Activated CD8-positive, alpha-beta memory T cell treated with anti-CD3 and anti-CD28 coated beads, Interleukin-2, amount 50 U/mL, for 24 hours (primary cell): Measurements from ENCODE around the gene NFIX.
A peak's percentile ranks its signal among the peaks of the same experiment; 100 is the strongest.

Experiments
- DNase-seq: peaks from one replicate; pipeline ENCODE4 v3.0.0-alpha.2; 2020; ENCODE audit errors: extremely low read depth

The NFIX gene

DNA sequence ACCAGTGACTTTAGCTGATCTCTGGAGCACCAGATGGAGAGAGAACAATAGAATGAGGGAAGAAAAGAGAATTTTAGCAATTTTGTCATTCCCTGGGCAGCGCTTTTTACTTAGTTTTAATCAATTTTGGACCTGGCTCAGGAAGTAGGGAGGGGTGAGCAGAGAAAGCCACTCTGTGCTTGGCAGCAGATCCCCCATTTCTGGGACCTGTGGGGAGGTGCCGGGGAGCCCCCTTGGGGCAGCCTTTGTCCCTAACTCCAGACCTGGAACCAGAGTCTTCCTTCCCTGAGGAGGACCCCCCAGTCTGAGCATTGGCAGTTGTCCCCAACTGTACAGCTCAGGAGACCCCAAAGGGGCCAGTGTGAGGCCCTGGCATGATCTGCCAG lies 96.9 kb downstream of the NFIX start:
- no peak for DNase-seq

DNA sequence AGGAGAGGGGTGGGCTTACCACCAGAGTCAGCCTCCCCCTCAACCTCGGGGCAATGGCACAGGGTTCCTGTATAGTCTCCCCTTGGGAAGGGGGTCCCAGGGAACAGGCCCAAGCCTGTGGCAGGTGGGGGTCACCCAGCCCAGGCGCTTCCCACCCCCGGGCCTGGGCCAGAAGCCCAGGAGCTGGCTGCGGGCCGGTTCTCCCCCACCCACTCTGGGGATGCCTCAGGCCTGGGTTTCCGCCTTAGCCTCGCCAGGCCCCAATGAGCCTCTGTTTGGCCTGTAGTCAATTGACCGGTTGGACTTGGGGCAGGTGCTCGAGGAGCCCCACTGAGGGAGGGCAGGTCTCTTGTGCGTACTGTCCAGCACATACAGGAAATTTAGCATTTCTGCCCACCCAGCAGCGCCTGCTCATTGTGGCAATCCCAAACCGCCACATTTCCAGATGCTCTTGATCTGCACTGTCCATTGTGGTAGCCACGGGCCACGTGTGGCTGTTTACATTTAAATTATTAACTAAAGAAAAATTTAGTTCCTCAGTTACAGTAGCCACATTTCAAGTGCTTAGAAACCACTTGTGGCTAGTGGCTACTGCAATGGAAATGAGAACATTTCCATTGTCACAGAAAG lies 97.4 kb downstream of the NFIX start:
- no peak for DNase-seq

DNA sequence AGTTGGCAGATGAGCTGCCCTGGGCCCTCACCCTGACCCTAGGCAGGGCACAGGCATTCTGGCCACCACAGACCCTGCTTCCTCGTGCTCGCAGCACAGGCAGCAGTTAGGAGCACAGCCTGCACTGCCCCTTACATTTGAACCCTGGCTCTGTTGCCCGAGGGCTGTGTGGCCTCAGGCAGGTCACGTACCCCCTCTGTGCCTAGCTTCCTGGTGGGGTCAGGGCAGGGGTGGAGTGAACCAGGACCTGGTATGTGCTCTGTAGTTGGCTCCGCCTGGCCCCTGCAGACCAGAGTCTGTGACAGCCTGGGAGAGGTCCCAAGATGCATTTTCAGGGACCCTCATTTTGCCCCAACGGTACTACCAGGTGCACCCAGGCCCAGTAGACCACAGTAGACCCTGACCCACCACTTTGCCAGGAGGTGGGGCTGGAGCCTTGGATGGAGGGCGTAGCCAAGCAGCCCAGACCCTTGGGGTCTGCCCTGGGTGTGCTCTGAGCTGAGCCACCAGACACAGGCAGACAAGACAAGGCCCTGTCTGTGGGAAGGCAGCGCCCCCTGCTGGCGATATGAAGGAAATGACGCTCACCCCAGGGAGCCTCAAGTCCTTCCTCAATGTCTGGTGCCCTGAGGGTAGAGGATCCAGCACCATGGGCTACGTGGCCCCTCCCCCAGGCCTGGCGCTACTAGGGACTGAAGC lies 98.3 kb downstream of the NFIX start:
- DNase-seq, result peak; percentile 44

- no peak for DNase-seq
Measured at GRCh38 chr19:13094106-13094504, 98.8 kb downstream of the NFIX start.

- no peak for DNase-seq
Measured at GRCh38 chr19:13094771-13095392, 99.6 kb downstream of the NFIX start.

DNA sequence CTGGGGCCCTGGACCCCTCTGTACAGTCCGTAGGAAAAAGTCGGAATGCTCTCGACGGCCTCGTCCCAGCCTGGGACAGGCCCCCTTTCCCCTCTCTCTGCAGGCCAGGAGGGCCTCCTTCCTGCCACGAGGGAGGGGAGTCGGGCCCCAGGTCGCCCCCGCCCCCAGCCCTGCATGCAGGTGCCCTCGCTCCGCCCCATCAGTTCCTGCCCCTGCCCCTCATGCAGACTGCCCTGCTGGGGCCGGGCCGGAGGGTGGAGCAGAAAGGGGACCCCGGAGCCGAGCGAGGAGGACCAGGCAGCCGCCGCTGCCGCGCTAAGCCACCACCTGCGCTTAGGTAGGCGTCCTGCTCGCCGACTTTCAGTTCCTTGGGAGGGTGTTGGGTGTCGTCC lies 100.1 kb downstream of the NFIX start:
- DNase-seq, result no peak

GRCh38 chr19:13095934-13096927 lies 101.0 kb downstream of the NFIX start:
- DNase-seq, result no peak

GRCh38 chr19:13097033-13097462 lies 101.8 kb downstream of the NFIX start:
- no peak for DNase-seq

DNA sequence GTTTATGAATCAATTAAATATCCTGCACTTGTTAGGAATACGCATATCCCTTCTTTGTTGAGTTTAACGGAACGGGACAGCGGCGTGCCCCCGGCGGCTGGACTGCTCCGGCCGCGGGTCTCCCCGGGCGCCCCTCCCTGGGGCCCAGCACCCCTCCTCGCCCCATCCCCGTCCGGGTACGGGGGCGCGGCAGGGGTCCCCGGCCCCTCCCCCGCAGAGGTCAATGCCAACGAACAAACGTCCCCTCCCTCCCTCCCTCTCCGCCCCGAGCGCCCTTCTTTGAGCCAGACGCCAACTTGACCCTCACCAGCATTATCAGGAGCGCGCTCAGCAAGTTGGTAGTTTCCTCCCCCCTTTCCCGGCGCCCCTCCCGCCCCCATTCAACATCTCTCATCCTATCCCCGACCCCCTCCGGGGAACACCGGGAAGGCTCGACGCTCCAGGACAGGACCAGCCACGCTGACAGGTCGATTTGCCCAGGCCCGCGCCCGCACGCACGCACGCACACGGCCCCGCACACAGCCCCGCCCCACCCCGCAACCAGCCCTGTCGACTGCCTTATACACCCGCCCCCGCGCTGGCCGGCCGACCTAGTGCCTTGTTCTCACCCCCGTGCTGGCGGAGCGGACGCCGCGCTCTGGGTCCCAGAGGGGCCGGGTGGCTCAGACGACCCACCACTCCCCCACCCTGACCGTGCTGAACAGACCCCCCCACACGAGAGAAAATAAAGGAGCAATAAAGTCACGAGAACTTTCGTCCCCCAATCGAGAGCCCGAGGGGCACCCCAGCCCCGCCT lies 102.4 kb downstream of the NFIX start:
- no peak for DNase-seq

DNA sequence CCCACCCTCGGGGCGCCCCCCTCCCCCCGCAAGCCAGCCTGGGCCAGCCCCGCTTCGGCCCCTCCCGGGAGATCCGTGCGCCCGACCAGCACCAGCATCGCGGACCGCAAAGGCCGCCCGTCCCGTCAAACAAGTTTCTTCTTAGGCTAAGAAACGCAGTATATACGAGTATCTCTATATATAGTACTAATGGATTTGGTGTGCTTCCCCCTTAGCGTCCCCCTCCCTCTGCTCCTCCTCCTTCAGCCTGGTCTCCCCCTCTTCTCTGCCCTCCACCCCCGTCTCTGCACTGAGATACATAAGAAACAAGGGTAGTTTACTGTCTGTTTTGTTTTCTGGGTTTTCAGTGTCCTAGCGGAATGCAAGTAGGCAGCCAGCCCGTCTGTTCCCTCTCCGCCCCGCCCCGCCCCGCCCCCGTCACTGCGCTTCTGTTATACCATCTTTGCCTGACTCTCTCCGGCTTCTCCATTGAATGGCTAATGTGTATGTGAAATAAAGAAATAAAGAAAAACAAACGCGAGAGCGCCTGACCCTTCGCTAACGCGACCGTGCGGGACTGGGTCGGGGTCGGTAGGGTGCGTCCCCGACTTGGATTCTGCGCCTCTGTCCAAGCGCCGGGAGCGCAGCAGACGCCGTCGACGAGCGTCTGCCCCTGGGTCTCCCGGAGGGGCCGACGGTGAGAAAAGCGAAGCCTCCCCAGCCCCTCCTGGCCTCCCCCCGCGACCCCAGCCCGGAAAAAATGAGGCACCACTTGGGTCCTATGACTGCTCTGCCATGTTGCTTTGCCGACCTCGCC lies 103.2 kb downstream of the NFIX start:
- DNase-seq, result no peak

- DNase-seq, result no peak
Measured at GRCh38 chr19:13099073-13099999, 104.1 kb downstream of the NFIX start.

DNA sequence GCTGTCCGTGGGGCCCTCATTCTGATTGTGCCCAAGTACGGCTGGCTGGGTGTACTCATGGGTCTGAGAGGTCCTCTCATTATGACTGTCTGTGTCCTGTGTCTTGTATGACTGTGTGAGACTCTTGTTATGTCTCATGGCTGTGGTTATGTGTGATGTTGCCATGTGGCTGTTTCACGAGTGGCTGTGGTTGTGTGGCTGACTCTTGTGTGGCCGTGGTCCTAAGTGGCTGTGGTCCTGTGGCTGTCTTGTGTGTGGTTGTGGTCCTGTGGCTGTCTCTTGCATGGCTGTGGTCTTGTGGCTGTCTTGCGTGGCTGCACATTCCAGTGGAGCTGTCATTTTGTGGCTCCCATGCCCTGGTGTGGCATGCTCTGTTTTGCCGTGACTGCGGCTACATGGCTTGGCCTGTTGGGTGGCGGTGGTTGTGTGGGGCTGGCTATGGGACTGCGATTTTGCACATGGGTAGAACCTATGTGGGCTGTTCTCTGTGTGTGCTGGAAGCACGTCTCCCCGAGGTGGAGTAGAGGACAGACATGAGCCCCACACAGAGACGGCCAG lies 104.8 kb downstream of the NFIX start:
- DNase-seq, result peak; percentile 38

DNA sequence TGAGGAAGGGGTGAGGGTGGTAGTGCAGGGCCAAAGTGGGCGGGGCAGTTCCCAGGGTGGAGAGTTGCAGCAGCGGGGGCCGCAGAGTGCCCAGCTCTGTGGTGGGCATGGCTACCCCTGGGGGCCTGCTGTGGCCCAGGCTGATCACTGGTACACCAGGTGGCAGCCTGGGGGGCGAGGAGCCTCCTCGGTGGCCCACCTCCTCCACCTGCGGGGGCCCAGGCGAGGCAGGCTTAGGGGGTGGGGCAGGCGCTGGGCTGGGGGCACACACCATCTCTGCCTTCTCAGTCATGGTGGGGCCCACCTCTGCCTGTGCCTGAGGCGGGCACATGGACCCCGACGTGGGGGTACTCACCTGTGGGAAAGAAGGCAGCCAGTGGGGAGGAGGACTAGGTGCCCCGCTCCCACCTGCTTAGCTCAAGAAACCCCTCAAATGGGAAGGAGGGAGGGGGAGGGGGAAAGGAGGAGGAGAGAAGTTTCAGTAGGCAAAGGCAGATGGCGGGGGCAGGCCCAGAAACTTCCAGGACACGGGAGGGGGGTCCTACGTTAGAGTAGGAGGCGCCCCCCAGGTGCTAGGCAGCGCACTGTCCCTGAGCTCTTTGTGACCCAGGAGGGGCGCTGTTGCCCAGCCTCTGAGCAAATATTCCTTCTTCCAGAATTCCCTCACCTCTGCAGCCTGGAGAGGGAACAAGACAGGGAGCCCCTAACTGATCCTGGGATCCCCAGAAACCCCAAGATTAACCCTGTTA lies 105.7 kb downstream of the NFIX start:
- no peak for DNase-seq

- no peak for DNase-seq
Measured at GRCh38 chr19:13101590-13102415, 106.5 kb downstream of the NFIX start.

GRCh38 chr19:13102416-13102665 lies 107.1 kb downstream of the NFIX start:
- DNase-seq, result no peak

- no peak for DNase-seq
Measured at GRCh38 chr19:13102666-13103580, 107.6 kb downstream of the NFIX start, which contains the start of gene LYL1. Gene LYL1, minus strand, starts transcription at chr19:13102858. Its CDS starts 1,687 bp downstream, at chr19:13101171.
